Neural progenitor cell (in vitro differentiated cells): ENCODE measurements around the gene TMEM117.

Source experiments
- EZH2phosphoT487 ChIP-seq: fragments of 200-600 bp; sonication (generic); IDR thresholded peaks from 2 replicates; pipeline ENCODE4 v1.6.1; 2017; ENCODE audit warnings: antibody characterized with exemption
- TF ChIP-seq, protein P1 (sequence below): fragments of 200-600 bp; sonication (generic); IDR thresholded peaks from 2 replicates; pipeline ENCODE4 v1.5.1; 2017; ENCODE audit warnings: antibody characterized with exemption, mild to moderate bottlenecking

DNA sequence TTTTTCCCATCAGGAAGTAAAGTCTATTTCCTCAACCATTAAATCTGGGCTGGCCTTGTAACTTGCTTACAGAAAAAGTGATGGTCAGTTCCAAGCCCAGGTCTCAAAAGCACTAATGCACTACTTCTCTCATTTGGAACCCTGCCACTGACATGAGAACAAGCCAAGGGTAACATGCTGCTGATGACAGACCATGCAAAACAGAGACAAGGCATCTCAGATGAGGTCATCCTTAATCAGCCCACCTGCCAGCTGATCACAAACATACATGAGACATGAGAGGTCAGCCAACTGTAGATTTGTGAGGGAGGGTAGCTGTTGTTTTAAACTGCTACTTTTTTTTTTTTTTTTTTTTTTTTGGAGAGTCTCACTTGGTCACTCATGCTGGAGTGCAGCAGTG lies 45.9 kb upstream of the TMEM117 start:
- TF ChIP-seq, protein P1, sequence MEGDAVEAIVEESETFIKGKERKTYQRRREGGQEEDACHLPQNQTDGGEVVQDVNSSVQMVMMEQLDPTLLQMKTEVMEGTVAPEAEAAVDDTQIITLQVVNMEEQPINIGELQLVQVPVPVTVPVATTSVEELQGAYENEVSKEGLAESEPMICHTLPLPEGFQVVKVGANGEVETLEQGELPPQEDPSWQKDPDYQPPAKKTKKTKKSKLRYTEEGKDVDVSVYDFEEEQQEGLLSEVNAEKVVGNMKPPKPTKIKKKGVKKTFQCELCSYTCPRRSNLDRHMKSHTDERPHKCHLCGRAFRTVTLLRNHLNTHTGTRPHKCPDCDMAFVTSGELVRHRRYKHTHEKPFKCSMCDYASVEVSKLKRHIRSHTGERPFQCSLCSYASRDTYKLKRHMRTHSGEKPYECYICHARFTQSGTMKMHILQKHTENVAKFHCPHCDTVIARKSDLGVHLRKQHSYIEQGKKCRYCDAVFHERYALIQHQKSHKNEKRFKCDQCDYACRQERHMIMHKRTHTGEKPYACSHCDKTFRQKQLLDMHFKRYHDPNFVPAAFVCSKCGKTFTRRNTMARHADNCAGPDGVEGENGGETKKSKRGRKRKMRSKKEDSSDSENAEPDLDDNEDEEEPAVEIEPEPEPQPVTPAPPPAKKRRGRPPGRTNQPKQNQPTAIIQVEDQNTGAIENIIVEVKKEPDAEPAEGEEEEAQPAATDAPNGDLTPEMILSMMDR: no peak
- no peak for TF ChIP-seq EZH2phosphoT487
